GM23338 (cell line): ENCODE data around the gene SMYD3. TPM values are rescaled to one million over a fixed set of nuclear protein-coding genes. Genes with fewer than 3 reads are reported as not detected.

ENCODE experiments used
- ATAC-seq: fragments of 200-7000 bp; cut with Tn5 transposase; 3 replicates; pipeline ENCODE4 v1.9.1; 2020
- DNase-seq: peaks from one replicate; pipeline ENCODE4 v3.0.0-alpha.2; 2015; ENCODE audit warnings: low spot score
- H2AFZ ChIP-seq: fragments of 200-600 bp; sonication (generic); 2 replicates; pipeline ENCODE4 v1.8.0; 2016; ENCODE audit warnings: antibody characterized with exemption, mild to moderate bottlenecking, moderate library complexity
- H3F3A ChIP-seq: fragments of 200-600 bp; sonication (generic); replicated peaks from 2 replicates; pipeline ENCODE4 v1.8.0; 2017; ENCODE audit warnings: antibody characterized with exemption, mixed run types, low read depth
- H3K27ac ChIP-seq: fragments of 200-600 bp; sonication (generic); 2 replicates; pipeline ENCODE4 v1.6.1; 2016; ENCODE audit warnings: low read depth
- H3K27me3 ChIP-seq: fragments of 200-600 bp; sonication (generic); 2 replicates; pipeline ENCODE4 v1.8.0; 2016; ENCODE audit warnings: mild to moderate bottlenecking, mixed run types, moderate library complexity; ENCODE audit not compliant: insufficient read depth
- H3K36me3 ChIP-seq: fragments of 200-600 bp; sonication (generic); 2 replicates; pipeline ENCODE4 v1.8.0; 2016; ENCODE audit warnings: mild to moderate bottlenecking; ENCODE audit not compliant: insufficient read depth
- H3K4me1 ChIP-seq: fragments of 200-600 bp; sonication (generic); 2 replicates; pipeline ENCODE4 v1.8.0; 2016; ENCODE audit warnings: mild to moderate bottlenecking, moderate library complexity; ENCODE audit not compliant: insufficient read depth
- H3K4me2 ChIP-seq: fragments of 200-600 bp; sonication (generic); 2 replicates; pipeline ENCODE4 v1.7.1; 2017; ENCODE audit warnings: mixed run types
- H3K4me3 ChIP-seq: fragments of 200-600 bp; sonication (generic); 2 replicates; pipeline ENCODE4 v1.6.1; 2016; ENCODE audit warnings: mixed run types
- H3K79me2 ChIP-seq: fragments of 200-600 bp; sonication (generic); replicated peaks from 2 replicates; pipeline ENCODE4 v1.8.0; 2017; ENCODE audit warnings: mild to moderate bottlenecking; ENCODE audit not compliant: insufficient read depth
- H3K9me2 ChIP-seq: fragments of 200-600 bp; sonication (generic); 2 replicates; pipeline ENCODE4 v1.8.0; 2017; ENCODE audit not compliant: insufficient read depth
- H4K20me1 ChIP-seq: fragments of 200-600 bp; sonication (generic); replicated peaks from 2 replicates; pipeline ENCODE4 v1.8.0; 2017; ENCODE audit warnings: mild to moderate bottlenecking; ENCODE audit not compliant: insufficient read depth
- H3K27ac Mint-ChIP-seq: 2 replicates; pipeline ENCODE4 v1.8.0; 2020; ENCODE audit warnings: inconsistent platforms, mild to moderate bottlenecking, moderate library complexity, mixed read lengths
- H3K27me3 Mint-ChIP-seq: 3 replicates; pipeline ENCODE4 v1.8.0; 2022; ENCODE audit warnings: low read depth, mild to moderate bottlenecking, moderate library complexity, mixed read lengths, inconsistent platforms; ENCODE audit not compliant: insufficient read depth, poor library complexity
- H3K36me3 Mint-ChIP-seq: 3 replicates; pipeline ENCODE4 v1.8.0; 2021; ENCODE audit warnings: low read depth, mild to moderate bottlenecking, inconsistent platforms, moderate library complexity, mixed read lengths
- H3K4me1 Mint-ChIP-seq: 3 replicates; pipeline ENCODE4 v1.8.0; 2020; ENCODE audit warnings: mild to moderate bottlenecking, inconsistent platforms, mixed read lengths
- H3K4me3 Mint-ChIP-seq: 3 replicates; pipeline ENCODE4 v1.8.0; 2021; ENCODE audit warnings: moderate library complexity, mild to moderate bottlenecking, inconsistent platforms, mixed read lengths
- H3K9me3 Mint-ChIP-seq: 3 replicates; pipeline ENCODE4 v1.8.0; 2020; ENCODE audit warnings: moderate library complexity, mild to moderate bottlenecking, inconsistent platforms, mixed read lengths
- CREB1 ChIP-seq: fragments of 250-450 bp; sonication (Bioruptor Pico); IDR thresholded peaks from 2 replicates; pipeline ENCODE4 v1.5.0; 2020; ENCODE audit warnings: low read depth, mild to moderate bottlenecking, moderate library complexity
- ETS1 ChIP-seq: IDR thresholded peaks from 2 replicates; pipeline ENCODE4 v1.6.1; 2016; ENCODE audit warnings: antibody characterized with exemption
- EZH2phosphoT487 ChIP-seq: fragments of 200-600 bp; sonication (generic); IDR thresholded peaks from one replicate; pipeline ENCODE4 v1.8.1; 2018; ENCODE audit warnings: antibody characterized with exemption; ENCODE audit not compliant: unreplicated experiment
- NANOG ChIP-seq: IDR thresholded peaks from 2 replicates; pipeline ENCODE4 v1.6.1; 2016; ENCODE audit warnings: antibody characterized with exemption, borderline replicate concordance
- ZNF114 ChIP-seq: fragments of 250-450 bp; sonication (Bioruptor Pico); IDR thresholded peaks from 2 replicates; pipeline ENCODE4 v1.5.0; 2020; ENCODE audit warnings: mild to moderate bottlenecking, moderate library complexity
- ZNF331 ChIP-seq: fragments of 250-450 bp; sonication (Bioruptor Pico); IDR thresholded peaks from 2 replicates; pipeline ENCODE4 v1.5.0; 2020; ENCODE audit warnings: low read depth, mild to moderate bottlenecking, moderate library complexity
- polyA plus RNA-seq: library from polyadenylated mRNA; unstranded; fragments of >200 nt; fragmentation: Nextera tagmentation; extraction: Ambion mirVana; gene quantifications from 2 replicates; pipeline ENCODE4 v1.2.1, GENCODE V29; 2016
- total RNA-seq: library from RNA; depleted of rRNA; stranded (reverse); fragments of >200 nt; shearing (Covaris generic); gene quantifications from 2 replicates; pipeline ENCODE4 v1.2.3, GENCODE V29; 2014
- TF ChIP-seq, protein P1 (sequence below): fragments of 250-450 bp; sonication (Bioruptor Pico); IDR thresholded peaks from 2 replicates; pipeline ENCODE4 v1.5.0; 2020; ENCODE audit warnings: mild to moderate bottlenecking, moderate library complexity

Gene SMYD3
- total and polyA plus RNA-seq, 2 experiments from 2014 or later, result 31.8 to 34.4 TPM

DNA sequence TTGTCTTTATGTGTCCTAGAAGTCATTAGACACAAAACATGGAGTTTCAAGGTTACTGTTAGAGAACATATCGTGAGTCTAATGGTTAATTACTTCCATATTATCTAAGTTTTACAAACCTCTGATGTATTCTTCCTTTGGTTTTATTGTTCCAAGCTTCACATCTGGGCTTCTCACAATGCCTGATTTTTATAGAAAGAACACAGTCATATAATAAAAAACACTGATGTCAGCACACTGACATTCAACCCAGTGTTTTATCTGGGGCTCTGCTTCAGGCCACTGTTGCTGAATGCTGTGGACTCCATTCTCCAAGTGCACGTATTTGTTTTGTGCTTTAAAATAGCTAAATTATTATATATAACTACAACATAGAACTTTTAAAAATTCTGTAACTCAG lies 232.9 kb downstream of the SMYD3 start:
- H3K9me3 Mint-ChIP-seq, result no peaks in the 10 kb centered on the region
- H3F3A ChIP-seq, result no peaks in the 10 kb centered on the region
- no peak for DNase-seq
- no peak overlapping the region for H3K4me3 ChIP-seq
- TF ChIP-seq ETS1, result no peak
- TF ChIP-seq CREB1 (CRISPR knock-in tag), result no peak
- TF ChIP-seq EZH2phosphoT487, result no peak
- no peak for TF ChIP-seq ZNF331 (CRISPR knock-in tag)
- TF ChIP-seq, protein P1, sequence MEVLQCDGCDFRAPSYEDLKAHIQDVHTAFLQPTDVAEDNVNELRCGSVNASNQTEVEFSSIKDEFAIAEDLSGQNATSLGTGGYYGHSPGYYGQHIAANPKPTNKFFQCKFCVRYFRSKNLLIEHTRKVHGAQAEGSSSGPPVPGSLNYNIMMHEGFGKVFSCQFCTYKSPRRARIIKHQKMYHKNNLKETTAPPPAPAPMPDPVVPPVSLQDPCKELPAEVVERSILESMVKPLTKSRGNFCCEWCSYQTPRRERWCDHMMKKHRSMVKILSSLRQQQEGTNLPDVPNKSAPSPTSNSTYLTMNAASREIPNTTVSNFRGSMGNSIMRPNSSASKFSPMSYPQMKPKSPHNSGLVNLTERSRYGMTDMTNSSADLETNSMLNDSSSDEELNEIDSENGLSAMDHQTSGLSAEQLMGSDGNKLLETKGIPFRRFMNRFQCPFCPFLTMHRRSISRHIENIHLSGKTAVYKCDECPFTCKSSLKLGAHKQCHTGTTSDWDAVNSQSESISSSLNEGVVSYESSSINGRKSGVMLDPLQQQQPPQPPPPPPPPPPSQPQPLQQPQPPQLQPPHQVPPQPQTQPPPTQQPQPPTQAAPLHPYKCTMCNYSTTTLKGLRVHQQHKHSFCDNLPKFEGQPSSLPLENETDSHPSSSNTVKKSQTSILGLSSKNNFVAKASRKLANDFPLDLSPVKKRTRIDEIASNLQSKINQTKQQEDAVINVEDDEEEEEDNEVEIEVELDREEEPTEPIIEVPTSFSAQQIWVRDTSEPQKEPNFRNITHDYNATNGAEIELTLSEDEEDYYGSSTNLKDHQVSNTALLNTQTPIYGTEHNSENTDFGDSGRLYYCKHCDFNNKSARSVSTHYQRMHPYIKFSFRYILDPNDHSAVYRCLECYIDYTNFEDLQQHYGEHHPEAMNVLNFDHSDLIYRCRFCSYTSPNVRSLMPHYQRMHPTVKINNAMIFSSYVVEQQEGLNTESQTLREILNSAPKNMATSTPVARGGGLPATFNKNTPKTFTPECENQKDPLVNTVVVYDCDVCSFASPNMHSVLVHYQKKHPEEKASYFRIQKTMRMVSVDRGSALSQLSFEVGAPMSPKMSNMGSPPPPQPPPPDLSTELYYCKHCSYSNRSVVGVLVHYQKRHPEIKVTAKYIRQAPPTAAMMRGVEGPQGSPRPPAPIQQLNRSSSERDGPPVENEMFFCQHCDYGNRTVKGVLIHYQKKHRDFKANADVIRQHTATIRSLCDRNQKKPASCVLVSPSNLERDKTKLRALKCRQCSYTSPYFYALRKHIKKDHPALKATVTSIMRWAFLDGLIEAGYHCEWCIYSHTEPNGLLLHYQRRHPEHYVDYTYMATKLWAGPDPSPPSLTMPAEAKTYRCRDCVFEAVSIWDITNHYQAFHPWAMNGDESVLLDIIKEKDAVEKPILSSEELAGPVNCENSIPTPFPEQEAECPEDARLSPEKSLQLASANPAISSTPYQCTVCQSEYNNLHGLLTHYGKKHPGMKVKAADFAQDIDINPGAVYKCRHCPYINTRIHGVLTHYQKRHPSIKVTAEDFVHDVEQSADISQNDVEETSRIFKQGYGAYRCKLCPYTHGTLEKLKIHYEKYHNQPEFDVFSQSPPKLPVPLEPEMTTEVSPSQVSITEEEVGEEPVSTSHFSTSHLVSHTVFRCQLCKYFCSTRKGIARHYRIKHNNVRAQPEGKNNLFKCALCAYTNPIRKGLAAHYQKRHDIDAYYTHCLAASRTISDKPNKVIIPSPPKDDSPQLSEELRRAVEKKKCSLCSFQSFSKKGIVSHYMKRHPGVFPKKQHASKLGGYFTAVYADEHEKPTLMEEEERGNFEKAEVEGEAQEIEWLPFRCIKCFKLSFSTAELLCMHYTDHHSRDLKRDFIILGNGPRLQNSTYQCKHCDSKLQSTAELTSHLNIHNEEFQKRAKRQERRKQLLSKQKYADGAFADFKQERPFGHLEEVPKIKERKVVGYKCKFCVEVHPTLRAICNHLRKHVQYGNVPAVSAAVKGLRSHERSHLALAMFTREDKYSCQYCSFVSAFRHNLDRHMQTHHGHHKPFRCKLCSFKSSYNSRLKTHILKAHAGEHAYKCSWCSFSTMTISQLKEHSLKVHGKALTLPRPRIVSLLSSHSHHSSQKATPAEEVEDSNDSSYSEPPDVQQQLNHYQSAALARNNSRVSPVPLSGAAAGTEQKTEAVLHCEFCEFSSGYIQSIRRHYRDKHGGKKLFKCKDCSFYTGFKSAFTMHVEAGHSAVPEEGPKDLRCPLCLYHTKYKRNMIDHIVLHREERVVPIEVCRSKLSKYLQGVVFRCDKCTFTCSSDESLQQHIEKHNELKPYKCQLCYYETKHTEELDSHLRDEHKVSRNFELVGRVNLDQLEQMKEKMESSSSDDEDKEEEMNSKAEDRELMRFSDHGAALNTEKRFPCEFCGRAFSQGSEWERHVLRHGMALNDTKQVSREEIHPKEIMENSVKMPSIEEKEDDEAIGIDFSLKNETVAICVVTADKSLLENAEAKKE (CRISPR knock-in tag), result no peak
- TF ChIP-seq ZNF114, result no peak
- TF ChIP-seq NANOG, result no peak
- H3K9me2 ChIP-seq, result no peaks in the 10 kb centered on the region
- no peak overlapping the region for H3K4me2 ChIP-seq
- no peaks in the 10 kb centered on the region for H4K20me1 ChIP-seq
- no peaks in the 10 kb centered on the region for H3K27me3 ChIP-seq
- no peak overlapping the region for H3K27ac ChIP-seq
- no peaks in the 10 kb centered on the region for H3K79me2 ChIP-seq
- H3K27ac Mint-ChIP-seq, result no peak overlapping the region
- H3K36me3 Mint-ChIP-seq, result no peaks in the 10 kb centered on the region
- no peak overlapping the region for H2AFZ ChIP-seq
- no peak for ATAC-seq
- no peak overlapping the region for H3K4me3 Mint-ChIP-seq
- no peaks in the 10 kb centered on the region; the same call in 2 of the 3 replicates for H3K4me1 Mint-ChIP-seq
- no peaks in the 10 kb centered on the region for H3K27me3 Mint-ChIP-seq
- H3K36me3 ChIP-seq, result no peaks in the 10 kb centered on the region
- H3K4me1 ChIP-seq, result no peaks in the 10 kb centered on the region
